ENCODE results near the gene RWDD3. TPM values are rescaled to one million over a fixed set of nuclear protein-coding genes. Genes with fewer than 3 reads are reported as not detected.

The RWDD3 gene
- total RNA-seq (2014; rRNA removed; shearing (Covaris generic)): 19.9 and 24.8 TPM in 2 replicates
- 17.7 and 19.1 TPM in 2 replicates for polyA plus RNA-seq (2015; cell fraction: cytosol; rRNA removed)
- 119 TPM in 2 replicates for polyA plus RNA-seq (2015; cell fraction: nucleus; rRNA removed)

DNA sequence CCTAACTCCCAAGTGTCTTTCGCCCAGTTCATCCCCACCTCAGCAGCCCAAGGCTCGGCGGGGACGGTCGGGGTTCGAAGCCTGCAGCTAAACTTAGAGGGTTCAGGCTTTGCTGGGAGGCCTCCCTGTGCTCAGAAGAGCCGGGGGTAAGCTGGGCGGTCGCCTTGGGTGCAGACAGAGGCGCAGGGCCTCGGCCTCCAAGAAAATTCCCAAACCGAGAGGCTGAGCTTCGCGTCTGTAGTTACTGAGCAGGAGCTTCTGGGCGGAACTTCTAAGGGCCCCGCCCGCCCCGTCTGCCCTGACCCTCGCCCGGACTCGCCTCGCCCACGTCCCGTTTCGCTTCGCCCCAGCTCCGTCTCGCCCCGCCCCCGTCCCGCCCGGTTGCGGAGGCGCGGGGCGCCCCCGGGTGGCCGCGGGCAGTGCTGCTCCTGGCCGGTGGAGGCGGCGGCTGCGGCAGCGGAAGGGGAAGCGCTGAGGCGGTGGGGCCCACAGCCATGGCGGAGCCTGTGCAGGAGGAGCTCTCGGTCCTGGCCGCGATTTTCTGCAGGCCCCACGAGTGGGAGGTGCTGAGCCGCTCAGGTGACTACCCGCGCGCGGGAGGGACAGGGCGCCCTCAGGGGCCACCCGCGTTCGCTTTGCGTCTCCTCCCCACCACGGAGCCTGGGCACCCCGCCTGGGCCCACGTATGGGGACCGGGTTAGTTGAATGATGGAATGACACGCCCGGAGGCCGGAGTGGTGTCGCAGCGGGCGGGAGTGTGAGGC, at the start of gene RWDD3:
RWDD3 (plus strand) TSS at position 474 of the 764 bp plus-strand sequence; CDS start at position 495, 21 bp downstream.
- DNase-seq (ENCODE audit: low read depth, low spot score): peak; percentile 93
- in situ Hi-C loops (cut with HindIII; ENCODE audit: low pct_unique_long_range_greater_than_20kb, low sequenced_read_pairs): no loop called here

DNA sequence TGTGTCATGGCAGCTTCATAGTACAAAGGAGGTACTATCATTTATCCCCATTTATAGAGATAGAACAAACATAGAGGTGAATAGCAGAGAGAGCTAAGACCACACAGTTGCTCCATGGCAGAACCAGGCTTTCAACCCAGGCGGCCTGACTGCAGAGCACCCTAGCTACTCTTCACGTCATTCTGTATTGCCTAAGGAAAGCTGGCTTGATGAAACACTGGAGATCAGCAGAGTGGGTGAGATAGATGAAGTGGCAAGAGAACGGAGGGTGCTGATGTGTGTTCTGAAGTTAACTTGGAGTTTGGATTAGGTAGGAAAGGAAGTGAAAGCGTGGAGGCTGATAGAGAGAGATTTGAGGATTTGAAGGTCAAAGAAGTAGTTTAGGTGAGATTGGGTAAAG, 47.9 kb upstream of the RWDD3 start:
- in situ Hi-C loops (cut with HindIII; ENCODE audit: low pct_unique_long_range_greater_than_20kb, low sequenced_read_pairs): no loop called here

GRCh38 chr1:95193591-95193990, 40.4 kb upstream of the RWDD3 start:
- no peak for DNase-seq (ENCODE audit: low read depth, low spot score)
- in situ Hi-C loops (cut with HindIII; ENCODE audit: low pct_unique_long_range_greater_than_20kb, low sequenced_read_pairs): no loop called here

More for the DNA sequence above, 47.9 kb upstream of the RWDD3 start:
- DNase-seq (ENCODE audit: low read depth, low spot score): no peak

DNA sequence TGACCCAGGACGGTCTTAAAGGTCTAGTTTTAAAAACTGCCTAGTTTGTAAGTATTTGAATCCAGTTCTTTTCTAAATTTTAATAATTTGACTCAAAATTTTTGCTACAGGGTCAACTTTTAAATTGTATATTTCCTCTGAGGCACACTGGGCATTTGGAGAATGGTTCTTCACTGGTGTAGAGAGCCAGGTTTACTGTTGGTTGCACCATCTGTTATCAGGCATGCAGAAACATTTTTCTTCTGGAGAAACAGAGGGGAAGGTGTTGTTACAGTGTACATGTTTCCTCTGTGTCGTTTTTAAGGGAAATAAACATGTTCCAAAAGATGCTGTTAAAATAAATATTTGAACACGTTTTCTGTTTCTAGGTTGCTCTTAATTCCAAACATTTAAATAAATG, 39.0 kb upstream of the RWDD3 start:
- no peak for DNase-seq (ENCODE audit: low read depth, low spot score)
- in situ Hi-C loops (cut with HindIII; ENCODE audit: low pct_unique_long_range_greater_than_20kb, low sequenced_read_pairs): no loop called here

- in situ Hi-C loops (cut with HindIII; ENCODE audit: low pct_unique_long_range_greater_than_20kb, low sequenced_read_pairs): no loop called here
- DNase-seq (ENCODE audit: low read depth, low spot score): peak; percentile 27
Measured at GRCh38 chr1:95196017-95196416, 38.0 kb upstream of the RWDD3 start.

- DNase-seq (ENCODE audit: low read depth, low spot score): no peak
- in situ Hi-C loops (cut with HindIII; ENCODE audit: low pct_unique_long_range_greater_than_20kb, low sequenced_read_pairs): no loop called here
Measured at GRCh38 chr1:95197616-95198252, 36.3 kb upstream of the RWDD3 start.

DNA sequence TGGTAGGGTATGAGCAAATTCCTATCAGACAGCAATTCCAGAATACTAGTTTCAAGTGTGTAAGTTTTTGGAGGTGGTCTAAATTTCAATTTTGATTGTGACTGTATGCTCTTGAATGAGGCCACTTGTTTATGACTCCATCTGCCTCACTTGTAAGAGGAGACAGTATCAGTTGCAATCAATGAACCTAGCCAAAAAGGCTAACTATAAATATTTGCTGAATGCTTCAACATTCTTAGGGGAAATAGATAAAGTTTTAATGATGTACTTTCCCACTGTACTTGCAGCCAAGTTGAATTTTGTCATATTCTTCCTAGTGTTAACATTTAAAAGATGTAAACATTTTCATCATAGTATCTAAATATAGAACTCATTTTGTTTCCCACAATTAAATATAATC, 32.1 kb upstream of the RWDD3 start:
- no peak for DNase-seq (ENCODE audit: low read depth, low spot score)
- in situ Hi-C loops (cut with HindIII; ENCODE audit: low pct_unique_long_range_greater_than_20kb, low sequenced_read_pairs): no loop called here

GRCh38 chr1:95203908-95204437, 30.0 kb upstream of the RWDD3 start:
- in situ Hi-C loops (cut with HindIII; ENCODE audit: low pct_unique_long_range_greater_than_20kb, low sequenced_read_pairs): no loop called here
- no peak for DNase-seq (ENCODE audit: low read depth, low spot score)

DNA sequence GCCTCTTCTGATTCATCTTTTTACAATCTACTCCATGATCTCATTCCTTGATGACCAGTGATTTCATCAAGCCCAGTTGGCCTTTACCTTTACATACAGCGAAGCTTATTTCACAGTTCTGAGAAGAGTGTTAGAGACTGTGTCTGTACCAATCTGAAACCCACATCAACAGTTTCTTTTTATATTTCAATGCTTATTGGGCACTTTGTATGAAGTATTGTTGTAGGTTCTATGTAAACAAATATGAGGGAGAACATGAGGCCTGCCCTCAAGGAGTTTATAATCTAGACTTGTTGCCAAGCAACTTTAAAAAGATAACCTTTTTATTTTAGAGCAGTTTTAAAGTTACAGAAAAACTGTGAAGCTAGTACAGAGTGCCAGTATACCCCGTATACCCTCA, 27.5 kb upstream of the RWDD3 start:
- in situ Hi-C loops (cut with HindIII; ENCODE audit: low pct_unique_long_range_greater_than_20kb, low sequenced_read_pairs): no loop called here
- DNase-seq (ENCODE audit: low read depth, low spot score): no peak

GRCh38 chr1:95207223-95207935, 26.6 kb upstream of the RWDD3 start:
- in situ Hi-C loops (cut with HindIII; ENCODE audit: low pct_unique_long_range_greater_than_20kb, low sequenced_read_pairs): no loop called here

GRCh38 chr1:95208876-95209275, 25.1 kb upstream of the RWDD3 start:
- in situ Hi-C loops (cut with HindIII; ENCODE audit: low pct_unique_long_range_greater_than_20kb, low sequenced_read_pairs): no loop called here
- no peak for DNase-seq (ENCODE audit: low read depth, low spot score)

More at GRCh38 chr1:95207223-95207935, 26.6 kb upstream of the RWDD3 start:
- no peak for DNase-seq (ENCODE audit: low read depth, low spot score)

GRCh38 chr1:95209291-95209690, 24.7 kb upstream of the RWDD3 start:
- in situ Hi-C loops (cut with HindIII; ENCODE audit: low pct_unique_long_range_greater_than_20kb, low sequenced_read_pairs): no loop called here
- no peak for DNase-seq (ENCODE audit: low read depth, low spot score)

DNA sequence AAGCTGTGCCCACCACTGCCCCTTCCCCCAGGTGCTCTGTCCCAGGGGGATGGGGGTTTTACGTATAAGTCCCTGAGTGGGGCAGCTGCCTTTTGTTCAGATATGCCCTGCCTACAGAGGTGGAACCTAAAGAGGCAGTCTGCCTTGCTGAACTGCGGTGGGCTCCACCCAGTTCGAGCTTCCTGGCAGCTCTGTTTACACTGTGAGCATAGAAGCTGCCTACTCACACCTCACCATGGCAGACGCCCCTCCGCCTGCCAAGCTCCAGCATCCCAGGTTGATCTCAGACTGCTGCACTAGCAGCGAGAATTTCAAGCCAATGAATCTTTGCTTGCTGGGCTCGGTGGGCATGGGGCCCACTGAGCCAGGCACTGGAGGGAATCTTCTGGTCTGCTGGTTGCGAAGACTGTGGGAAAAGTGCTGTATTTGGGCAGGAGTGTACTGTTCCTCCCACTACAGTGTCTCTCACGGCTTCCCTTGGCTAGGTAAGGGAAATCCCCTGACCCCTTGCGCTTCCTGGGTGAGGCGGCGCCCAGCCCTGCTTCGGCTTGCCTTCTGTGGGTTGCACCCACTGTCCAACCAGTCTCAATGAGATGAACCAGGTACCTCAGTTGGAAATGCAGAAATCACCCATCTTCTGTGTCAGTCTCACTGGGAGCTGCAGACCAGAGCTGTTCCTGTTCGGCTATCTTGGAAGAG, 17.6 kb upstream of the RWDD3 start:
- DNase-seq (ENCODE audit: low read depth, low spot score): no peak
- in situ Hi-C loops (cut with HindIII; ENCODE audit: low pct_unique_long_range_greater_than_20kb, low sequenced_read_pairs): no loop called here

- in situ Hi-C loops (cut with HindIII; ENCODE audit: low pct_unique_long_range_greater_than_20kb, low sequenced_read_pairs): no loop called here
- no peak for DNase-seq (ENCODE audit: low read depth, low spot score)
Measured at GRCh38 chr1:95217371-95217770, 16.6 kb upstream of the RWDD3 start.

DNA sequence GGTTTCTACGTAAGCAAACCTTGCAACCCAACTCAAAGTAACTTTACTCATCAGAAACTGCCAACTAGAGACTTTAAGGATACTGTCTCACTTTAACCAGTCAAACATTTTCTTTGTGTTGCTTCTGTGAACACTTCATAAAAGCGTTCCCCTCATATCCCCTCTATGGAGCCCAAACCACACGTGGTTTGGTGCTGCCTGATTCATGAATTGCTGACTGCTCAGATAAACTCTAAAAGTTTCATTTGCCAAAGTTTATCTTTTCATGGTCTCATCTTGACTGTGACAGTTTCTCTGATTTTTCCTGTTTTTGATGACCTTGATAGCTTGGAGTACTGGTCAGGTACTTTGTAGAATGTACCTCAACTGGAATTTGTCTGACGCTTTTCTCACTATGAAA, 14.6 kb upstream of the RWDD3 start:
- no peak for DNase-seq (ENCODE audit: low read depth, low spot score)
- in situ Hi-C loops (cut with HindIII; ENCODE audit: low pct_unique_long_range_greater_than_20kb, low sequenced_read_pairs): no loop called here

- in situ Hi-C loops (cut with HindIII; ENCODE audit: low pct_unique_long_range_greater_than_20kb, low sequenced_read_pairs): no loop called here
- no peak for DNase-seq (ENCODE audit: low read depth, low spot score)
Measured at GRCh38 chr1:95221306-95221705, 12.7 kb upstream of the RWDD3 start.

DNA sequence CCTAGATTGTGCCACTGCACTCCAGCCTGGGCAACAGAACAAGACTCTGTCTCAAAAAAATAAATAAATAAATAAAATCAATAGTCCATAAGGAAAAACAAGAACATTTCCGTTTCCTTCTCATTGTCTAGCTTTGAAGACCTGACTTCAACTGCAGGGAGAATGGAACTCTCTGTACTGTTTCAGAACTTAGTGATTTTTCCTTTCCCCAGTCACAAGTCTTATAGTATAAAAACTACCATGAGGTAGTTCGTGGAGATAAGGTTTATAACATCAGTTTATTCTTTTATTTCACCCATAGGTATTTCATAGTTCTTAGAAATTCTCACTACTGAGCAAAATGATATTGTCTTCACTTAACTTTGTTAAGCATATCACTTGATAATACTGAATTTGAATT, 11.4 kb upstream of the RWDD3 start:
- no peak for DNase-seq (ENCODE audit: low read depth, low spot score)
- in situ Hi-C loops (cut with HindIII; ENCODE audit: low pct_unique_long_range_greater_than_20kb, low sequenced_read_pairs): no loop called here

DNA sequence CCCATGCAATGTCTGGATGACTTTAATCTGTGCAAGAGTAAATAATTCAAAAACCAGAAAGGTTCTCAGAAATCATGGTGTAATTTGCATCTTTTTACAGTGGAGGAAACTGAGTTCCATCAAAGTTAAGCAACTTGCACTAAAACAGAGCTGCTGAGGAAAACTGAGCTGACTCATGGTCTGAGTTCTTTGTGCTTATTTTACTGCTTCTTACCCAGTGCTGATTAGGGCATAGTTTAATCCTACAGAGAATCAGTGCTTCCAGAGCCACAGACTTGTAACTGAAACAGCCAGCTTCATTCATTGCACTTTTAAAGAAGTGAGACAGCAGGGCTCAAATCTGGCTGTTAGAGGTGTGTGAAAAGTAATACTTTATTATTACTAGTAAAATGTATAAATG, 10.9 kb upstream of the RWDD3 start:
- in situ Hi-C loops (cut with HindIII; ENCODE audit: low pct_unique_long_range_greater_than_20kb, low sequenced_read_pairs): no loop called here
- DNase-seq (ENCODE audit: low read depth, low spot score): peak; percentile 26

Data from SK-MEL-5 (cell line).